Measurements from ENCODE around the gene MBLAC1. TPM values are rescaled to one million over a fixed set of nuclear protein-coding genes. Genes with fewer than 3 reads are reported as not detected.
A peak's percentile ranks its signal among the peaks of the same experiment; 100 is the strongest.

The MBLAC1 gene
- total RNA-seq, 1 experiment from 2014 or later: 1.9 TPM

- H3K27me3 ChIP-seq: no peaks in the 10 kb centered on the region
- DNase-seq: no peak
- peaks cover 4% of the 10 kb centered on the region for H3K36me3 ChIP-seq
- no peaks in the 10 kb centered on the region for H3K9me3 ChIP-seq
- H3K4me3 ChIP-seq: no peak overlapping the region
These were observed 29.7 kb downstream of the MBLAC1 start for GRCh38 chr7:100156331-100157068.

GRCh38 chr7:100157069-100157333 is 30.2 kb downstream of the MBLAC1 start:
- DNase-seq: no peak
- no peaks in the 10 kb centered on the region for H3K9me3 ChIP-seq
- peaks cover 4% of the 10 kb centered on the region for H3K36me3 ChIP-seq
- H3K4me3 ChIP-seq: no peak overlapping the region
- no peaks in the 10 kb centered on the region for H3K27me3 ChIP-seq

- Histone ChIP-seq H3K36me3 (peaks cover 4% of the 10 kb centered on the region), H3K4me3 (peak overlapping the region; percentile 57), H3K9me3 (no peaks in the 10 kb centered on the region), H3K27me3 (no peaks in the 10 kb centered on the region)
- DNase-seq: peak; percentile 45
These were observed 30.8 kb downstream of the MBLAC1 start for GRCh38 chr7:100157334-100158228.

GRCh38 chr7:100158229-100159098 is 31.7 kb downstream of the MBLAC1 start, which contains the start of gene TRAPPC14:
Gene TRAPPC14, minus strand, starts transcription at chr7:100158723. Its CDS starts 224 bp downstream, at chr7:100158499.
- DNase-seq: peak; percentile 90

GRCh38 chr7:100159099-100159623 is 32.4 kb downstream of the MBLAC1 start:
- H3K9me3 ChIP-seq: no peaks in the 10 kb centered on the region
- H3K27me3 ChIP-seq: no peaks in the 10 kb centered on the region
- peak overlapping the region; percentile 57 for H3K4me3 ChIP-seq
- DNase-seq: no peak
- H3K36me3 ChIP-seq: peaks cover 4% of the 10 kb centered on the region

More at GRCh38 chr7:100158229-100159098, 31.7 kb downstream of the MBLAC1 start, which contains the start of gene TRAPPC14:
- H3K36me3 ChIP-seq: peaks cover 4% of the 10 kb centered on the region
- no peaks in the 10 kb centered on the region for H3K27me3 ChIP-seq
- peak within 1 kb of the TSS; percentile 57 for H3K4me3 ChIP-seq
- no peaks in the 10 kb centered on the region for H3K9me3 ChIP-seq

GRCh38 chr7:100160067-100160466 is 33.3 kb downstream of the MBLAC1 start:
- peaks cover 4% of the 10 kb centered on the region for H3K36me3 ChIP-seq

GRCh38 chr7:100163006-100163531 is 36.3 kb downstream of the MBLAC1 start:
- H3K4me3 ChIP-seq: no peak overlapping the region
- DNase-seq: no peak
- H3K36me3 ChIP-seq: no peaks in the 10 kb centered on the region
- H3K9me3 ChIP-seq: no peaks in the 10 kb centered on the region
- no peaks in the 10 kb centered on the region for H3K27me3 ChIP-seq

More at GRCh38 chr7:100160067-100160466, 33.3 kb downstream of the MBLAC1 start:
- no peak overlapping the region for H3K4me3 ChIP-seq
- no peaks in the 10 kb centered on the region for H3K27me3 ChIP-seq
- no peak for DNase-seq
- H3K9me3 ChIP-seq: no peaks in the 10 kb centered on the region

- no peaks in the 10 kb centered on the region for H3K27me3 ChIP-seq
- DNase-seq: no peak
- no peaks in the 10 kb centered on the region for H3K9me3 ChIP-seq
- no peaks in the 10 kb centered on the region for H3K36me3 ChIP-seq
- no peak overlapping the region for H3K4me3 ChIP-seq
These were observed 37.1 kb downstream of the MBLAC1 start for GRCh38 chr7:100163871-100164270.

GRCh38 chr7:100166317-100166940 is 39.7 kb downstream of the MBLAC1 start:
- no peak for DNase-seq
- Histone ChIP-seq H3K4me3 (no peak overlapping the region), H3K36me3 (no peaks in the 10 kb centered on the region), H3K9me3 (no peaks in the 10 kb centered on the region), H3K27me3 (no peaks in the 10 kb centered on the region)

- no peaks in the 10 kb centered on the region for H3K27me3 ChIP-seq
- H3K4me3 ChIP-seq: no peak overlapping the region
- no peak for DNase-seq
These were observed 40.5 kb downstream of the MBLAC1 start for GRCh38 chr7:100166970-100167911.

GRCh38 chr7:100167912-100168323 is 41.2 kb downstream of the MBLAC1 start:
- DNase-seq: no peak
- Histone ChIP-seq H3K4me3 (peak overlapping the region; percentile 22), H3K36me3 (no peaks in the 10 kb centered on the region)

More at GRCh38 chr7:100166970-100167911, 40.5 kb downstream of the MBLAC1 start:
- Histone ChIP-seq H3K36me3 (no peaks in the 10 kb centered on the region), H3K9me3 (no peaks in the 10 kb centered on the region)

GRCh38 chr7:100169147-100169850 is 42.5 kb downstream of the MBLAC1 start:
- no peaks in the 10 kb centered on the region for H3K9me3 ChIP-seq
- DNase-seq: no peak
- H3K27me3 ChIP-seq: no peaks in the 10 kb centered on the region
- H3K4me3 ChIP-seq: no peak overlapping the region
- H3K36me3 ChIP-seq: no peaks in the 10 kb centered on the region

More at GRCh38 chr7:100167912-100168323, 41.2 kb downstream of the MBLAC1 start:
- Histone ChIP-seq H3K27me3 (no peaks in the 10 kb centered on the region), H3K9me3 (no peaks in the 10 kb centered on the region)

GRCh38 chr7:100170101-100170897 is 43.5 kb downstream of the MBLAC1 start:
- Histone ChIP-seq H3K9me3 (no peaks in the 10 kb centered on the region), H3K4me3 (no peak overlapping the region), H3K36me3 (no peaks in the 10 kb centered on the region), H3K27me3 (no peaks in the 10 kb centered on the region)
- DNase-seq: no peak

Measured in MG63 (cell line).